GM19395 (cell line): ENCODE results near the gene TAB2.

Source experiments
- ATAC-seq: cut with Tn5 transposase; IDR thresholded peaks from one replicate; pipeline ENCODE4 v1.9.1; 2021; ENCODE audit warnings: mild to moderate bottlenecking, moderate library complexity; ENCODE audit not compliant: unreplicated experiment

TAB2 gene

DNA sequence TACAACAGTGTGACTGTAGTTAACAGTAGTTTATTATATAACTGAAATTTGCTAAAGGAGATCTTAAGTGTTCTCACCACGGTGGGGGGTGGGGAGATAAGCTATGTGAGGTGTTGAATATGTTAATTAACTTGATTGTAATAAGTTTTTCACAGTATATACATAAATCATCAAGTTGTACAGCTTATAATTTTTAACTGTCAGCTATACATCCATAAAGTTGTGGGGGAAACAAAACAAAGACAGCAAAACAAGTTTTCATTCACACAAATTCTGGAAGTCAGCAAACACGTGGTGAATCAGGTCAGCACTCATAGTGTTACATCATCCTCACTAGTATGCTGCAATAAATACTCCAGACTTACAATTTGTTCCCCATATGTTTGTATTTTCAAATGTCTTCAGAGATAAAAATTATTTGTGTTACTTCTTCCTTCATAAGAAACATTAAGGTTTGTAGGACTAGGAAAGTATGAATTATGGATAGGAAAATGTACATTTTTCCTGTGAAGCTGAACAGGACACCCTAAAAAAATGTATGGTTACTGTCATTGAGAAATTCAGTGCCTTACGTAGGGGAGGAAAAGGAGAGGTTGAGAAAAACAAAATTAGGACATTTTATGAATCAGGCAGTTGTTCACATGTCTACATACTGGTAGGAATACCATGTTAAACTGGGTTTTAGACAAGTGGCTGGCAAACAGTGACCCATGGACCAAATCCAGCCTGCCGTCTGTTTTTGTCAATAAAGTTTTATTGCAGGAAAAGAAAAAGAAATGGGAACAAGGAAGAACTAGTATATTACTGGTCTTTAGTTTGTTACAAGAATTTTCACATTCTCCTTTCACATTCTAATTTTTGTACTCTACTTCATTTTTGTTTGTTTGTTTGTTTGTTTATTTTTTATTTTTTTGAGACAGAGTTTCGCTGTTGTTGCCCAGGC is 88.6 kb downstream of the TAB2 start:
- no peak for ATAC-seq

- ATAC-seq, result no peak
Observed at GRCh38 chr6:149409617-149410016, 92.1 kb downstream of the TAB2 start.

DNA sequence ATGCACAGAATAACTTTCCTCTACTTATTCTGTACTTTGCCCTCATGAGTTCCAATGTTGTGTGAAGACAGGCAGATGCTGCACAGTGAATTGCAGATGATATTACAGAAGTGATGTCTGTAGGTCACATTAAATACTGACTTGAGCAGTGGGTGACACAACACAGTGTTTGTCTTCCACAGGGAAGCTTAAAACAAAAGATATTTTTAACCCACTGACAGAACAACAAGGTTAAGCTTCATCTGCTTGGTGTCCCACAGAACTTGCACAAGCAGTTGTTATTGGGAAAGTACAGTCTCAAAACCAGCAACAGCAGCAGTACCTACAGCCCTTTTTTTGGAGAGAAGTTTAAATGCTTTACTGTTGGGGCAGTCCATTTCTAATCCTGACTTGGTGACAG is 93.0 kb downstream of the TAB2 start:
- no peak for ATAC-seq

GRCh38 chr6:149414009-149414408 is 96.5 kb downstream of the TAB2 start:
- ATAC-seq, result no peak

- no peak for ATAC-seq
Observed at GRCh38 chr6:149414821-149415220, 97.3 kb downstream of the TAB2 start.

- no peak for ATAC-seq
Observed at GRCh38 chr6:149419696-149420404, 102.3 kb downstream of the TAB2 start.

- ATAC-seq, result no peak
Observed at GRCh38 chr6:149421132-149421531, 103.6 kb downstream of the TAB2 start.

DNA sequence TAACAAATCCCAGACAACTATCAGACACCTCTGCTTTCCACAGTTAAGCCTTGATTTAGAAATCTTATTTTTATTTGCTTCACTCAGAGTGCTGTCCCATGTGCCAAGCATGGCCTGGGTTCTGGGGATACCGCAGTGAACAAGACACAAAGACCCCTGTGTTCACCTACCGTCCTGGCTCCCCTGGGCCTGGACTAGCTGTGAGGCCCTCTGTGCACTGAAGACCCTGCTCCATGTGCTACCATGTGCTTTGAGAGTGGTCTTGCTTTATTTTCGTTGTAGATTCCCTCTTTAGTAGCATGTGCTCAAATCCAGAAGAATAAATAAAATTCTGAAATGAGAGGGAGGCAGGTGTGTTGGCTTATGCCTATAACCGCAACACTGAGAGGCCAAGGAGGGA is 105.1 kb downstream of the TAB2 start:
- ATAC-seq, result no peak

- no peak for ATAC-seq
Observed at GRCh38 chr6:149423964-149424440, 106.5 kb downstream of the TAB2 start.

GRCh38 chr6:149425224-149425623 is 107.7 kb downstream of the TAB2 start:
- ATAC-seq, result no peak

DNA sequence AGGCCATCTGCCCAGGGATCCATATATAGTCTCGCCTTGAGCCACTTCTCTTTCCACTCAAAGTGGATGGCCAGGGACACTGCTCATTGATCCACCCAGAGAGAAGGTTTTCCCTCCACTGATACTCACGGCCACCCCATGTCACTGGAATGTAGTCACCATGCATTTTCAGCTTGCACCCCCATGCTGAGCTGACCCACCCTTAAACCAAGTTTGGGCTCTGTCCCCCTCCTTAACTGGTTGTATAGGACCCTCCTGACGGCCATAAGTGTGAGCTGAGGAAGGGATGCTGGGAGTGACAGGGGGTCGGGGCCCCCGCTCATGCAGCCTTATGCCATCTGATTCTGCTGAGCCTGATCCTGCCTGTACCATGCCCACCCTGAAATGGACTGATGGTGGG is 108.2 kb downstream of the TAB2 start:
- no peak for ATAC-seq

DNA sequence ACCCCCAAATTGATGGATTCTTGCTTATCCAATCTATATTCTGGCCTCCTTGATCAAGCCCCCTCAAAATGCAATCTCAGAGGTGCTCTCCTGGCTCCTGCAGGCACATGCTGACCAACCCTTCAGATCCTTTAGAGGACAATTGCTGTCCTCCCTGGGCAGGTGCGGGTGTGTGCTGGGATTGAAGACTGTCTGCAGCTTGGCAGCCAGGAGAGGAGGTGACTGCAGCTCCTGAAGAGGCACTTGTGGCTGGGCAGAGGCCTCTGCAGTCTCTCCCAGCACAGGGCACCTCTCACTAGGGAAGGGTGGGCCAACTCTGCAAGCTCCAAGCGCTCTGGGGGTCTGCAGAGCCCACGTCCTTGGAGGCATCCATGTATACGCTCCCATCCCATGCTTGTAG is 111.1 kb downstream of the TAB2 start:
- no peak for ATAC-seq

GRCh38 chr6:149429427-149430360 is 112.2 kb downstream of the TAB2 start:
- no peak for ATAC-seq

- peak; percentile 89 for ATAC-seq
Observed at GRCh38 chr6:149431905-149432775, 114.6 kb downstream of the TAB2 start.

DNA sequence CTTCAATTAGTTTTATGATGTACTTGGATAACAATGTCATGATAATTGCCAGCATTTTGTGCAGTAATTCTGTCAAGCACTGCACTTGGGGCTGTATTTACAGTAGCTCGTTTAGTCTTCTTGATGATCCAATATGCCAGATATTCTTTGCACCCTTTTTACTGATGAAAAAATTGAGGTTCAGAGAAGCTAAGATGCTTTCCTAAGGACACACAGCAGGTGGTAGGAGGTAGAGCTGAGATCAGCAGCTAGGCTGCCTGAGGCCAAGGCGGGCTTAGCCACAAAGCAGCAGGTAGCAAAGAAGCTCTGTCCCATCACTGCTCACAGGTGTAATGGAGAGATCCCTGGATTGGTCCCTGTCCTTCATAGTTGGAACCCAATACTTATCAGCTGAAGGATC is 115.9 kb downstream of the TAB2 start:
- ATAC-seq, result no peak

GRCh38 chr6:149433881-149434280 is 116.4 kb downstream of the TAB2 start:
- ATAC-seq, result no peak

GRCh38 chr6:149435919-149436586 is 118.5 kb downstream of the TAB2 start:
- no peak for ATAC-seq

- ATAC-seq, result no peak
Observed at GRCh38 chr6:149436647-149437046, 119.1 kb downstream of the TAB2 start.

- no peak for ATAC-seq
Observed at GRCh38 chr6:149437212-149437611, 119.7 kb downstream of the TAB2 start.
